NOMO-1 treated with DMSO at 0.1 percent for 48 hours (cell line): ENCODE data around the gene KCNJ15.
"Not testable (repeated sequence)": the region's sequence is repeated elsewhere in the genome, so short reads cannot be mapped to it uniquely, and the experiment has no call there.

Source experiments
- DNase-seq: peaks from one replicate; lab custom pipeline; 2025; ENCODE audit not compliant: unreplicated experiment; lab: John Stamatoyannopoulos, UW

KCNJ15 gene

DNA sequence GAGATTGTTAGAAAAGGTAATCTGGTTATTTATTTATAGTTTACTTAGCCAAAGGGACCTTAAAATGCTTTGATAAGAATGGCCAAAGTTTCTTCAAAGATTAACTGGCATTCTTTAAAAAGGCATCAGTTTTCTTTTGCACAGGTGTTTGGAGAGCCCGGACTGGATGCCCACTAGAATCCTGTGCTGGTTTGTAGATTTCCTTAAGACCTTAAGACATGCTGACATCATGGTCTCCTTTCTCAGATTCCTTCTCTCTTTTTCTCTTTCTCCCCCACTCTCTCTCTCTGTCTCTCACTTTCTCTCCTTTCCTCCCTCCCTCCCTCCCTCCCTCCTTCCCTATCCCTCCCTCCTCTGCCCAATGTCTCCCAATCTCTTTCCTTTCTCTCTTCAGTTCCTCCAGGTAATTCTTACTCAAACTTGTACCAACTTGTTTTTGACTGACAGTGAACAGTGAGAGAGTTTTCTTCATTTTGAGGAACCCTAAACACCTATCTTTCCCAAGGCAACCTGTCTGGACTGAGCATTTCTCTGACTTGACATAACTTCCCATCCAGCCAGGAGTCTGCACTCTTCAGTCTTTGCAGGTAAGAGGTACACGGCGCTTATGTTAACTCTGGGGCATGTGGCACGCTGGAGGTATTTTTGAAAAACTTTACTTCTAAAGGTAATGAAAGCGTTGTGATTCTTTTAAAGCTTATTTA is at the start of gene KCNJ15:
Gene KCNJ15 (plus strand): TSS at position 393 of the 704 bp plus-strand sequence. CDS start 42,271 bp downstream, outside the sequence.
- DNase-seq = no peak

DNA sequence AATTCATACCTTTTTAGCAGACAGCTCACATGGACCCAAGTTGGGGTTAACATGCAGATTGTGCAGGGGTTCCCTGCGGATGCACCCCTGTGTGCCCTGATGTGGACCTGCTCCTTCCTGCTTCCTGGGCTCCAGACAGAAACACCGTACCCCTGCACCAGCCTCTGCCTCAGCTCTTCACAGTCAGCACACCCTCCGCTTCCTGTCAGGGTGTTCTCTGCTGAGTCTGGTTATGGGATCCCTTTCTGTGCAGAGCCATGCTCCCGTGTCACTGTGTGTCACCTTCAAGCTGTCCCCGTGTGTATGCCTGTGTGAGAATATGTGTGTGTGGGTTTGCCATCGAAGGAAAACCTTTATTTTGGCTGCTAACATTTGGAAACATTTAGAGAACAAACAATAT is 48.7 kb upstream of the KCNJ15 start:
- no peak for DNase-seq

DNA sequence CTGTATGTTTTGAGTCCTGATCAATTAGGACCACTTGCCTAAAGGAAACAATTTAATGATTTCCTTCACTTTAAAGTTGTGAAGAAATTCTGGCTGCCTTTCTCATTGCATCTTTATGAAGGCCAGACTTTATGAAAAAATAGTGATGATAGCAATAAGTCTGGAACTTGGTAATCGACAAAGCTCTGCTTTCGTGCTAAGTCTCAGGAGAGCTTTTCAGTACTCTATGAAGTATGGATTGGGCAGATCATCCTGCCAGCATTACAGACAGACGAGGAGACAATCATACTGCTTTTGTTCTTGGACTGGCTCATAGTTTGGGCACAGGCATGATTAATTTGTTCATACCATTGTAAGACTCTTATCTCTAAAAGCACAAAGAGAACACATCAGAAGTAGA is 45.5 kb upstream of the KCNJ15 start:
- DNase-seq = no peak

DNA sequence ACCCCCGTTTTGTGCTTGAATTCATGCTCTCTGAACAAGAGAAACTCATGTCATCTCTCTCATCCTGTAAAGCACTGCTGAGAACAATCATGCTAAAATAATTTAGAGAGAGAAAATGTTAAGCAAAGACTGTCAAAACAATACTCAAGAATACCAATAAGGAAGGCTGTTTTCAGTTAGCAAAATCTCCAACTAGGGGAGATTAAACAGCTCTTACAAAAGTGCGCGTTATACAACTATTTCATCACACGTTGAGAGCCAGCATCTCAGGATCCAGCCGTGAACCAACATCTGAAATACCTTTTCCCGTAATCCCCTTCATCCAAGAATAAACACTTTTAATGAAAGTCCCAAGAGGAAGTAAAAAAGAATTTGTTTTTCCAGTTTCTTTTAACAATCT is 44.1 kb upstream of the KCNJ15 start:
- DNase-seq = no peak

DNA sequence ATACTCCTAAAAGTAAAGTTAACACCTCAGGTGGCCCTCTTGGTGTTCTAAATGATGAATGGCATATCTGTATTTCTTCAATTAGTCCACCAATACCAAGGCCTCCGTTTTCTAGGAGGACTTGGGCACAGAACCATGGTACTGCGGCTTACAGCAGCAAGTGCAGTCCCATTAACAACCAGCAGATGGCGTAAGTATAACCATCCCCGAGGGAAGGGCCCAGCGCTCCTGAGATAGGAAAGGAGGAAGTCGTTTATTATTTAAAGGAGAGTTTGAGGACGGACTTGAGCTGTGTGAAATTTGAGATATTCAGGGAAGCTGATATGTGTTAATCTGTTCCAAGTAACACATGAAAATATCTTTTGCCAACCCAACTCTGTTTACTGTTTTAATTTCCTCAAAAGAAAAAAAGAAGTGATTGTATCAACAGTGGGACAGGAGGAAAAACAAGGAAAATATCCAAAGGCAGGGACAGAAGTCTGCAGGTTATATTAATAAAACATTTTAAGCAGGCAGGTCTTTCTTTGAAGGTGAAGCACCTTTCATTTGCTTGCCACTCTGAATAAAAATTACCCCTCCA is 37.7 kb upstream of the KCNJ15 start:
- peak; percentile 89 for DNase-seq

DNA sequence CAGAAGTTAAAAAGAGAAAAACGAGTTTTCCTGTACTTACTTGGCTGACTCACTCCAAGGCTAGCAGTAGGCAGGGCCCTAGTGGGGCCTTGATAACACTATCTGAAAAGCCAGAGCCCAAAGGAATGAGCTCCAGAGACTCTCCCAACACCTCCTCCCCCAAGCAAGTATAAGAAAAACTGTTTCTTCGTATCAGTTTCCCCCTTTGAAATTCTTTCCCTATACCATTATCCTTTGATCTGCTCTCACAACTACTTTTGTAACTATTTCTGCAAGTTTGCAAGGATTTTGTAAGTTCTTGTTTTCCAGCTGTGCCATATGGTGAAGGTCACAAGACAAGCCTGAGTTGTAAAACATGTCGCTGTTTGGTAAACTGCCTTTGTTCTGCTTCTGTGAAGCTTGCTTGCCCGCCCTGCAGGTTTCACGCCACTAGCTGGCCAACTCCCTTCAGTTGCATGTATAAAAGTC is 36.5 kb upstream of the KCNJ15 start:
- peak; percentile 29 for DNase-seq

DNA sequence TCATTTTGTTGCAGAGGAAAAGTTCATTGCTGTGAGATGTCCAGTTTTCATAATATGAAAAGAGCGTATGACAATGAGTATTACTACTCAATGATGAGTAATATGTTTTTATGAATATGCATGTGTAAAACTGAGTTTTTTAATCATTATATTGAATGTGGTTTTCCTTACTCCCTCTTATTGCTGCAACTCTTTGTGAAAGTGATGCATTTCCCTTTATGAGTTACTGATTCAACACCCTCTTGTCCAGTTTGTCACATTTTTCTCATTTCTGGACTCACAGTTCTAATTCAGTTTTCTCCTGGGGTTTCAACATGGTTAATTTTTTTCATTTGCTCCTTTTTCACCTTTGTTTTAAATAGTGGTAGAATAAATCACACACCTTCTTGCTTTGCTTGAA is 35.2 kb upstream of the KCNJ15 start:
- no peak for DNase-seq

DNA sequence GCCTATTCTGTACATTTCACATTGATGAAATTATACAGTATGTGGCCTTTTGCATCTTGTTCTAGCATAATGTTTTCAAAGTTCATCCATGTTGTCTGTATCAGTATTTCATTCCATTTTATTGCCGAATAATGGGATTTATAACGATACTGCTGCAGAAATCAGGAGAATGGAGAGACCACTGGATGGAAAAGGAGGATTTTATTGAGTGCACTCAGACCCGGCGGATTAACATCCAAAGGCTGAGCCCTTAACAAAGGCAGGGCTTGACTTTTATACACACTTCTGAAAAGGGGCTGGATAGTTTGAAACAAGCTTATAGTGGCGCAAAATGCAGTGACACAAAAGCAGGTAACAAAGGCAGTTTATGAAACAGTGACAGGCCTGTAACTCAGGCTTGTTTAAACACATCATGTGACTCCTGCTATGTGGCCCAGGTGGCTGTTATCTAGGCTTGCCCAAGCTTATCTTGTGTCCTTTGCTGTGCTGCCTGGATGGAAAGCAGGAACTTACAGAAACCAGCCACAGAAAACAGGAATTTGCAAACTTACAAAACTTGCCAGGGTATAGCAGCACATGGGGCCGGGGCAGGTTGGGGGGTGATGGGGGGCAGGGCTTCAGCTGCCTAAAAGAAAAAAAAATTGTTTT is 32.8 kb upstream of the KCNJ15 start:
- DNase-seq = no peak

DNA sequence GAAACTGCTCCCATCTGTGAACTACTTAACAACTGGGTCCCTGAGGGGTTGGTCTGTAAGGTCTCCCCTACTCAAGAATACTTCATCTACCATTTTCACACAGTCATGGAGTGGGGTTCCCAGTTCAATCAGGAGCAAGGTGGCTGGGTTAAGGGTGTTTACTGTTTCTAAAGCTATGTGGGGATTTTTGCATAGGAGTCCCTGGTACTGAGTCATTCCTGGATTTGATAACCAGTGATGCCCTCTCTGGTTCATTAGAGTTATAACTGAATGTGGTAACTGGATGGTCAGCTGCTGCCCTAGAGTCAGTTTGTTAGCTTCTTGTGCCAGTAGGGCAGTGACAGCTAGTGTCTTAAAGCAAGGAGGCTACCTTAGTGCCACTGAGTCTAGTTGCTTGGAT is 29.4 kb upstream of the KCNJ15 start:
- no peak for DNase-seq

DNA sequence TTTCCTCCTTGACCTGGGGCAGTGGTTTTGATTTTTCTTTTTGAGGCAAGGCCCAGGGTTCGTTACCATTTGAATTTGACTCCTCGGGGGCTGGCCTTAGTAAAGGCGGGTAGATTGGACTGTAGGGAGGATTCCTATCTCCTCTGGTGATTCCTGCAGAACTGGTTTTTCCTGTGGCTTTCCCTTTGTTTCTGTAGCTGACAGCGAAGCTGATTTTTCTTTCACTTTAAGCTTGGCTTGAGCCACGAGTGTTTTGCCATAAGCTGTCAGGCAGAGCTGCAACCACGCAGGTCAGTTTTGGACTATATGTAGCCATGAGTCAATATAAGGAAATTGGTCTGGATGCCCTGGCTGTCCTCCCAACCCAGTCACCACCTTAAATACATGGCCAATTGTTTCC is 28.7 kb upstream of the KCNJ15 start:
- DNase-seq = no peak

DNA sequence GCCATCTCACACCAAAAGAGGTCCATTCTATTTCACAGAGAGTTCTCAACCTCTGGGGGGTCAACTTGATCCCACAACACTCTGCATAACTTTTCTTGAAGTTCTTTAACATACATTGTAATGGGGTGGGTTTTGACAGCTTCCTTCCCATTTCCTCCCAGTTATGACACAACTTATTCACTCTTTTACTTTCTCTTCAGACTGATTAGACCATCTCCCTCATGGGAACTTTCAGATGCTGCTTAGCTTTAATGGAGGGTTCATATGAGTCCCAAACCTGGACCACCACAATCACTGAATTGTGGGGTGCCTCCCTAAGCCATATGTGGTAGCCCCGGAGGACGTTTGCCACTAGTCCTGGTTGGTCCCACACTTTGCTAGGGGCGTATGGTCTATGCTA is 28.3 kb upstream of the KCNJ15 start:
- no peak for DNase-seq

DNA sequence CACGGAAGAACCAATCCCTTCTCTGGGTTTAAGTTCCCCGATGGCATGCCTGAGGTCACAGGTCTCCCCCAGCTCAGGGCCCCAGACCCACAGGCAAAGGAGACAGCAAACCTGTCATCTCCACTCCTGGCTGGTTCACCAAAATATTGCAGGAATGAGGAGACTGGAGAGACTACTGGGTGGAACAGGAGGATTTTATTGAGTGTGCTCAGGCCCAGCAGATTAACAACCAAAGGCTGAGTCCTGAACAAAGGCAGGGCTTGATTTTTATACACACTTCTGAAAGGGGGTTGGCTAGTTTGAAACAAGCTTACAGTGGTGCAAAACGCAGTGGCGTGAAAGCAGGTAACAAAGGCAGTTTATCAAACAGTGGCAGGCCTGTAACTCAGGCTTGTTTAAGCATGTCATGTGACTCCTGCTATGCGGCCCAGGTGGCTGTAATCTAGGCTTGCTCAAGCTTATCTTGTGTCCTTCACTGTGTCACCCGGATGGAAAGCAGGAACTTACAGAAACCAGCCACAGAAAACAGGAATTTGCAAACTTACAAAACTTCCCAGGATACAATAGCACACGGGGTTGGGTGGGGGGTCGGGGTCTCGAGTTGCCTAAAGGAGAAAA is 27.4 kb upstream of the KCNJ15 start:
- no peak for DNase-seq

DNA sequence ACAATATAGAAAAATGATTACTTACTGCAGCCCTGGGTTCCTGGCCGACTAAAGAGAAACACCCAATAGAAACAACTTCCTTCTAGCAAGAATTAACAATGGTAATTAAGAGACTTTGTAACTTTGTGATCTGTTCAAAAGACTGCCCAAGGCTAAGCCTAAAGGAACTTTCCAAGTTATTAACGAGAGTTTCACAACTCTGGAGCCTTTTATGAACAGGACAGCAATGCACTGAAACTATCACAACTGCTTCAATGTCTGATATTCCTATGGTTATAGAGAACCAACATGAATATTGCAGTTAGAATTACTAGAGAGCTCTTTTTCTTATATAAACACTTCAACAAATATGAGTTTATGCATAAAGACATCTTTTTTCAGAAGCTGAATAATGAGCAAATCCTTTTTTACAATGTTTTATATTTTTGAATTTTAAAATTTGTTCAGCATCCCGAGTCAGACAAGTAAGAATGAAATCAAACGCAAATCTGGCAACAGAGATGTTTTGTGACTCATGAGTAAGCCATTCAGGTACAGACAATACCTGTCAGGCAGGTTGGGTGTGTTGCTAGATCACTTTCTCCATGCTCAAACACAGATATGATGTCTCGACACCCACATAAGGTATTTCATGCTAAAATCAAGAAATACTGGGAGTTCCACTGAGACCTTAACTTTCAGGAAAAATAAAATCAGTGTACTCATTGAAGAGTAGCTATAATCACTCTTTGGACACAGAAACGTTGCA is 22.2 kb upstream of the KCNJ15 start:
- no peak for DNase-seq

DNA sequence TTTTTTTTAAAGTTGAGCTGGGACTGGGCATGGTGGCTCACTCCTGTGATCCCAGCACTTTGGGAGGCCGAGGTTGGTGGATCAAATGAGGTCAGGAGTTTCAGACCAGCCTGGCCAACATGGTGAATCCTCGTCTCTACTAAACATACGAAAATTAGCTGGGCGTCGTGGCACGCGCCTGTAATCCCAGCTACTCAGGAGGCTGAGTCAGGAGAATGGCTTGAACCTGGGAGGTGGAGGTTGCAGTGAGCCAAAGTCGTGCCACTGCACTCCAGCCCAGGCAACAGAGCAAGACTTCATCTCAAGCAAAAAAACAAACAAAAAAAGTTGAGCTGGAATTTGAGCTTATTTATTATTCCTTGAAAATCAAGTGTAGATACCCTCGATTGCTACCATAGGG is 21.5 kb upstream of the KCNJ15 start:
- DNase-seq = not testable (repeated sequence)

DNA sequence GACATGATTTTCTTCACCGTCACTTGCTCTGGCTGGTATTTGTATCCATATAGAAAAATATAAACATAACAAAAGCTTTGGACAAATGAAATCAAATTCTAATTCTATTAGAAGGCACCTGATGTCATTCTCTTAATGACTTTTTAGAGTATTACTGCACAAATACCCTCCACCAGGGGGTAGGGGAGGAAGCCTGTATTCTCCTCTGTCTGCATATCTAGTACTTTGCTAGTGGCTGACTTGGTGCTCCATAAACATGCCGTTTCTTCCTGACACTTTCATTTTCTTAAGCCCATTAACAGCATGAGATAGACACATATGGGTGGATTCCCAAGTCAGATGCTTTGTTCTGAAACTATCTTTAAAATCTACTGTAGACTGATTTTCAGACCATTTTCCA is 20.6 kb upstream of the KCNJ15 start:
- no peak for DNase-seq

DNA sequence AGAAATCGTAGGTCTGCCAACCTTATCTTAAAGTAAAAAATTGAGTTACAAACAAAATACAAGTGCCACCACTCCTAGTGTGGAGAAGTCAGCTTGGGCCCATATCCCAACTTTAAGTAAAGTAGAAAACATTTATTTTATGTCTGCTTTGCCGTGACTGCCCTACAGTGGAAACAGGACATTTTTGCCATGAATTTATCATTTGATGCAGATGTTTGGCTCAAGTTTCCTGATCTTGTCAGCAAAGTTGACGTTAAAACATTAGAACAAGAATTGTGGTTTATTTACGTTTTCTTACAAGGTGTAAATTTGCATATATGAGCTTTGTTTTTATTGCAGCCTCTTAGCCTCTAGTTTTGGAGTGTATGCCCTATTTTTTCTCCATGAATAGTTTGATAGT is 17.1 kb upstream of the KCNJ15 start:
- DNase-seq = no peak

DNA sequence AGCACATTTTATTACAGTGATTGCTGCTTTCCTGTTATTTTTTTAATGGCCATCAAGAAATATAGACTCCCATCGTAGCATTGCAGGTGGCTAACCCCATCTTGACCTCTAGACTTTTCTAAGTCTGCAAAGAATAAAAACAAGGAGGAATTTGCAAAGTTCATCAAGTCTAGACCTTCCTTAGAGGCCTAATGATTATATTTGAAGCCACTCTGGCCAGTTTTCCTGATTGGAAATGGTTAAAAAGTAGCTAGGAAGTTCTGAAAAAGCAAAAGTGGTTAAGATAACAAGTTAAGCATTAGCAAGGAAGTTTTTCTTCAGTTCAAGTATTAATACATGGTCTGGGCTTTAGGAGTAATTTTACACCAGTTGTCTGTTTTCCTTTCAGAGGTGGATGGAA is 16.7 kb upstream of the KCNJ15 start:
- no peak for DNase-seq

DNA sequence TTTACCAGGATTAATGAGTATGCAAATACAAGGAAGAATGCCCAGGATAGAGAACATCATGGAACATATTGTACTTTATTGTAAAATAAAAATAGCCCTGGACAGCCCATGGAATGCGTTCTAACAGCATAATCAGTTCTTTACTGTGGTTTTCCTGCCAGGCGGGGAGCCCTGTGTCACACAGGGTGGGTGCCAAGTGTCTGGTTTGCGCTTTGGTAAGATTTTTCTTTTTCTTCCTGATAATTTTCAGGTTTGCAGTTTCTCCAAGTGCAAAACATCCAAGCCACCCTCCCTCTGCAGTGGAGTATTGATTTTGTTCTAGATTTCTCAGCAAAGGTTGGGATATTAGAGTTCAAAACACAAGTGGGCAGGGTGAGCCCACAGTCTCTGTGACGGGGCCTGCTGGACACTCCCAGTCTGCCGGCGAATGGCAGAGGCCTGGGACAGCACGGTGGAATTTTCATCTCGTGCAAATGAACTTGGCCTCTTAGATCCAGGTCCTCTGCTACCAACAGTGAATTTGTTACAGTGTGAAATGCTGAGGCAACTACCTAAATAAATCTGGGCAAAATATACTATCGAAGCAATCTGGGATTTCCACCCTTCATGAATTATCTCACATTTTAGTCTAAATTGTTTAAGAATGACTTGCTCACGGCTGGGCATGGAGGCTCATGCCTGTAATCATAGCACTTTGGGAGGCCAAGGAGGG is 15.6 kb upstream of the KCNJ15 start:
- no peak for DNase-seq

DNA sequence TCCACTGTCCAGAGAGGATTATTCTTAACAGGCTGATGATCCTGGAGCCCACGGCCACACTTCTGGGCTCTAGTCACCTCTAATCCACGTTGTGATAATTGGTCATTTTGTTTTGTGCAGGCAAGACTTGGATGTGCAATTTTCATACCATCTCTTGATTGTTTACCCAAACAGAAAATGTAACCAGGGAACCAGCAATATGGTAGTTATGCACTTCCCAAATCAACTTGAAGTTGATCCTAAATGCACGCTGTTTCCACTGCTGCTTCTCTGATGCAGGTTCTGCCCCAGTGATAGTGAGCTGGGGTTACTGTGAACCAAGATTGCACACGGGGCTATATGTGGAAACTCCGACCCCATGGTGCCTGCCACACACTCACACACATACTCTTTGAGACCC is 14.7 kb upstream of the KCNJ15 start:
- DNase-seq = no peak

DNA sequence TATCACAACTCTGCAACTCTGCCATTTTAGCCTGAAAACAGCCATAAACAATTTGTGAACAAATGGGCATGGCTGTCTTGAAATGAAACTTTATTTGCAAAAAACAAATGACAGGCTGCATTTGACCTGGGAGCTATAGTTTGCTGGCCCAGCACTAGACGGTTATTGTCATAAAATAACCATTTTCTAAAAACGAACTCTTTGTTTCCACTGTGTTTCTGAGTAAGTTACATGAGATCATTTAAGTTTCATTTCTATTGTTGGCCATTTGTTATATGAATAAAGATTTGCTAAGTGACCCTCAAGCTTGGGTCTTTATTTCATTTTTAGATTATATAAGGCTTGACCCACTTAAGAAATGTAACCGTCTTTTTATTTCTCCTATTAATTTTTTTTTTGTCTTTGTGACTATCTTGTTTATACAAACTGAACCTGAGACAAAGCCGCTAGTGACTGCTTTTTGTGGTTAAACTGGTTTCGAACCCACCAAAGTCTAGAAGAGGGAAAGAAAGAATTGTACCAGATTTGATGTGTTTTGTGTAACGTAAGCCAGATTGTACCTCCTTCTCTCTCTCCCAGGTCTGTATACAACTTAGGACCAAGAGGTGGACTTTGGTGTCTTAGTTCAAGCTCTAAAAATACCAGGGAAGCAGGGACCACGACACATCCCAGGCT is 12.9 kb upstream of the KCNJ15 start:
- DNase-seq = no peak
